B cell (primary cell): ENCODE measurements around the gene ERP29. TPM values are rescaled to one million over a fixed set of nuclear protein-coding genes. Genes with fewer than 3 reads are reported as not detected.

ENCODE experiments used
- ATAC-seq: fragments of 200-7000 bp; cut with Tn5 transposase; one replicate; pipeline ENCODE4 v1.10.0; 2021; ENCODE audit warnings: low read depth, mild to moderate bottlenecking, moderate number of reproducible peaks, moderate library complexity
- CTCF ChIA-PET: fragments of 350-600 bp; sonication (Branson Sonifier 250); formaldehyde crosslinking; loops from one replicate; lab custom pipeline; 2021; ENCODE audit warnings: antibody characterized with exemption, inconsistent platforms; lab: Charles Lee
- POLR2A ChIA-PET: fragments of 350-600 bp; sonication (Branson Sonifier 250); formaldehyde crosslinking; loops from one replicate; lab custom pipeline; 2021; ENCODE audit warnings: antibody characterized with exemption; lab: Charles Lee
- DNase-seq: peaks from one replicate; pipeline ENCODE4 v3.0.0; 2013
- H2AFZ ChIP-seq: 2 replicates; pipeline ENCODE4 v1.6.1; 2012; ENCODE audit warnings: mild to moderate bottlenecking, low read depth, low read length; ENCODE audit not compliant: insufficient read depth, poor library complexity, severe bottlenecking
- H3K27ac ChIP-seq, 2 donors: 1 replicate in 1 of 2; 2 replicates in 1 of 2; pipeline ENCODE4 v1.5.1; 2012 to 2013; ENCODE audit warnings: low read length in 2 of 2, mild to moderate bottlenecking in 2 of 2, moderate library complexity in 1 of 2
- H3K27me3 ChIP-seq, 4 experiments: fragments of 200-600 bp in 1 of 4; sonication (generic) in 1 of 4; replicated peaks in 1 of 4; 1 replicate in 2 of 4; 2 replicates in 2 of 4; pipeline versions ENCODE4 v1.6.1 to v1.7.0; 2013 to 2016; ENCODE audit warnings: low read length in 3 of 4, mild to moderate bottlenecking in 2 of 4, mixed read lengths in 1 of 4, moderate library complexity in 1 of 4; ENCODE audit not compliant: insufficient read depth in 4 of 4, control insufficient read depth in 3 of 4; ENCODE audit errors: control extremely low read depth in 1 of 4
- H3K36me3 ChIP-seq, 2 experiments: replicated peaks in 1 of 2; 1 replicate in 1 of 2; 2 replicates in 1 of 2; pipeline versions ENCODE4 v1.6.1 to v1.7.1; 2013; ENCODE audit warnings: low read length in 1 of 2; ENCODE audit not compliant: insufficient read depth in 2 of 2, control insufficient read depth in 1 of 2; ENCODE audit errors: control extremely low read depth in 1 of 2, extremely low read depth in 1 of 2
- H3K4me1 ChIP-seq, 2 donors: fragments of 200-600 bp in 1 of 2; sonication (generic) in 1 of 2; 1 replicate in 1 of 2; 2 replicates in 1 of 2; pipeline versions ENCODE4 v1.5.1 to v1.6.1; 2013 to 2017; ENCODE audit warnings: low read length in 2 of 2; ENCODE audit not compliant: control insufficient read depth in 2 of 2, insufficient read depth in 2 of 2
- H3K4me2 ChIP-seq: replicated peaks from 2 replicates; pipeline ENCODE3; 2012; ENCODE audit warnings: mild to moderate bottlenecking, low read depth, low read length; ENCODE audit not compliant: poor library complexity, severe bottlenecking
- H3K4me3 ChIP-seq, 5 experiments: fragments of 200-600 bp in 1 of 5; sonication (generic) in 1 of 5; 1 replicate in 3 of 5; 2 replicates in 2 of 5; pipeline versions ENCODE4 v1.5.1 to v1.7.0; 2011 to 2016; ENCODE audit warnings: low read length in 4 of 5, mild to moderate bottlenecking in 4 of 5, low read depth in 2 of 5, control low read depth in 1 of 5, moderate library complexity in 1 of 5; ENCODE audit not compliant: insufficient read depth in 1 of 5; ENCODE audit errors: control extremely low read depth in 1 of 5, extremely low read depth in 1 of 5
- H3K79me2 ChIP-seq: fragments of 200-600 bp; sonication (generic); one replicate; pipeline ENCODE4 v1.6.0; 2016; ENCODE audit warnings: low read length; ENCODE audit not compliant: control insufficient read depth, insufficient read depth
- H3K9ac ChIP-seq: fragments of 200-600 bp; sonication (generic); 2 replicates; pipeline ENCODE4 v1.6.1; 2017; ENCODE audit warnings: mild to moderate bottlenecking, low read length, moderate library complexity
- H3K9me3 ChIP-seq, 3 donors: one replicate each; pipeline versions ENCODE4 v1.6.1 to v1.7.1; 2013; ENCODE audit warnings: low read length in 2 of 3; ENCODE audit not compliant: control insufficient read depth in 2 of 3, insufficient read depth in 1 of 3; ENCODE audit errors: control extremely low read depth in 1 of 3
- H4K20me1 ChIP-seq: 2 replicates; pipeline ENCODE4 v1.6.0; 2012; ENCODE audit warnings: mild to moderate bottlenecking, low read length; ENCODE audit not compliant: insufficient read depth, control insufficient read depth, poor library complexity, severe bottlenecking
- H3K27ac Mint-ChIP-seq: one replicate; pipeline ENCODE4 v1.8.0; 2021; ENCODE audit warnings: mixed read lengths
- H3K27me3 Mint-ChIP-seq: one replicate; pipeline ENCODE4 v1.8.0; 2021; ENCODE audit warnings: mixed read lengths
- H3K4me1 Mint-ChIP-seq: one replicate; pipeline ENCODE4 v1.8.0; 2021; ENCODE audit warnings: mixed read lengths
- H3K4me3 Mint-ChIP-seq: one replicate; pipeline ENCODE4 v1.8.0; 2021; ENCODE audit warnings: mixed read lengths
- H3K9me3 Mint-ChIP-seq: one replicate; pipeline ENCODE4 v1.8.0; 2022; ENCODE audit warnings: mixed read lengths; ENCODE audit not compliant: insufficient read depth
- EZH2 ChIP-seq: IDR thresholded peaks from 2 replicates; pipeline ENCODE4 v1.6.1; 2012; ENCODE audit warnings: borderline replicate concordance, low read depth, mild to moderate bottlenecking, moderate library complexity, low read length; ENCODE audit not compliant: insufficient read depth, poor library complexity, severe bottlenecking
- WGBS: methylation state at CpG from one replicate; pipeline ENCODE4 v1.1.5; 2013; ENCODE audit warnings: missing lambda C conversion rate; ENCODE audit not compliant: insufficient coverage; 5-methylcytosine and 5-hydroxymethylcytosine counted together
- intact Hi-C: fragments of 100-400 bp; cut with micrococcal nuclease; formaldehyde crosslinking; loops from one replicate; pipeline ENCODE4 v1.10.0; 2022
- polyA minus RNA-seq: library from RNA; depleted of rRNA, polyadenylated mRNA; stranded (reverse); fragments of >200 nt; gene quantifications from 2 replicates; pipeline ENCODE4 v1.2.3, GENCODE V29; 2012
- polyA plus RNA-seq: library from polyadenylated mRNA; depleted of rRNA; stranded (reverse); fragments of >200 nt; gene quantifications from 2 replicates; pipeline ENCODE4 v1.2.3, GENCODE V29; 2012
- total RNA-seq, 2 donors: library from RNA; stranded (reverse); fragments of 120-200 nt in 1 of 2; gene quantifications; 1 replicate in 1 of 2; 2 replicates in 1 of 2; pipeline versions ENCODE4 v1.2.3 to v1.2.4, GENCODE V29; 2013 to 2022
- TF ChIP-seq, protein P1 (sequence below): fragments of 200-600 bp; IDR thresholded peaks from one replicate; pipeline ENCODE4 v1.8.0; 2022; ENCODE audit warnings: antibody characterized with exemption, mild to moderate bottlenecking

Gene ERP29
- total RNA-seq (149 and 152 TPM in 2 replicates), polyA plus RNA-seq (130 and 146 TPM in 2 replicates), polyA minus RNA-seq (115 and 125 TPM in 2 replicates)
- total RNA-seq (2013), result 159 TPM

DNA sequence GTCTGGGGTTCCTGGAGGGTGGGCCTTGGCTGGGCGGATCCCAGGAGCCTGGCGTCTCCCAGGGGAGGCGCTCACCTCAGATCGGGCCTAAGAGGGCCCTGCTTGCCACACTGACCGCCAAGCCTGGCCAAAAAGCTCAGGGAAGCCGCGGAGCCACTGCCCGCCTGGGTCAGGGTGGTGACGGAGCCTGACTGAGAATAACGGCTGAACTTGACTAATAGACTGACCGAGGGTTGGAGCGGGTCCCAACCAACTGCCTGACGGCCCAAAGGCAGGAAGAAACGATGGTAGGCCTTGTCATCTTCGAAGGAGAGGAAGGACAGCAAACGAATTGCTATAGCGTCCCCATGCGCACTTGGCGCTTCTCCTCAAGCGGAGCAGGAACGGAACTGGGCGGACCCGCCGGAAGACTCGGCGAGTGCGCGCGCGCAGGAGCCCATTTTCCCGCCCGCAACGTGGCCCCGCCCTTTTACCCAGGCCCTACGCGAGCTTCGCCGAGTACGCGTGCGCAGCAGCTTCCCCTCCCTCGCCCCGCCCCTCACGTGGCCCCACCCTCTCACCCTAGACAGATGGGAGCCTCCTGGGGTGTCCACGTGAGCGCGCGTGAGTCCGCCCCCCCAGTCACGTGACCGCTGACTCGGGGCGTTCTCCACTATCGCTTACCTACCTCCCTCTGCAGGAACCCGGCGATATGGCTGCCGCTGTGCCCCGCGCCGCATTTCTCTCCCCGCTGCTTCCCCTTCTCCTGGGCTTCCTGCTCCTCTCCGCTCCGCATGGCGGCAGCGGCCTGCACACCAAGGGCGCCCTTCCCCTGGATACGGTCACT, at the start of gene ERP29, which contains the start of gene TMEM116:
Gene ERP29, plus strand, starts transcription at position 652 of the 826 bp plus-strand sequence. Its CDS starts 40 bp downstream, at position 692.
Gene TMEM116, minus strand, starts transcription at position 391 of the 826 bp plus-strand sequence. CDS start 7,895 bp downstream, outside the sequence.
- Mint-ChIP-seq H3K4me1 (peaks cover 46% of the 10 kb centered on the region), H3K27ac (peak within 1 kb of the TSS; percentile 91), H3K4me3 (peak within 1 kb of the TSS; percentile 87), H3K9me3 (peaks cover 2% of the 10 kb centered on the region), H3K27me3 (no peaks in the 10 kb centered on the region)
- peaks cover 38% of the 10 kb centered on the region for H4K20me1 ChIP-seq
- peak within 1 kb of the TSS; percentile 95 for H3K4me2 ChIP-seq
- intact Hi-C loops, result loop anchor here (1.0 kb wide), 5 partner anchors 11 to 396 kb away; partner anchors contain the start of genes HECTD4, RPL6 and TRAFD1
- ChIA-PET POLR2A (interaction anchor here (0.6 to 2.5 kb wide), 11 partner anchors 9 to 602 kb away, joined by 3 to 9 read pairs (median 4); partner anchors contain the start of genes MAPKAPK5 and TRAFD1), CTCF (interaction anchor here (0.6 to 3.1 kb wide), 6 partner anchors 8 to 220 kb away, joined by 3 to 26 read pairs (median 4); no protein-coding TSS in a partner anchor)
- H3K27me3 ChIP-seq, result no peaks in the 10 kb centered on the region
- peaks cover 48% of the 10 kb centered on the region for H3K79me2 ChIP-seq
- DNase-seq (peak; percentile 99), ATAC-seq (peak; percentile 75)
- peaks cover 45 to 54% of the 10 kb centered on the region in 2 donors for H3K4me1 ChIP-seq
- peak within 1 kb of the TSS; percentile 92 to 93 for H3K27ac ChIP-seq
- under 1% methylated on average over 67 of the region's 67 CpGs for WGBS
- H3K9me3 ChIP-seq, result peaks cover 0 to 10% (median 3%) of the 10 kb centered on the region in 3 donors
- peak within 1 kb of the TSS; percentile 93 for H2AFZ ChIP-seq
- no peak for TF ChIP-seq EZH2
- TF ChIP-seq, protein P1, sequence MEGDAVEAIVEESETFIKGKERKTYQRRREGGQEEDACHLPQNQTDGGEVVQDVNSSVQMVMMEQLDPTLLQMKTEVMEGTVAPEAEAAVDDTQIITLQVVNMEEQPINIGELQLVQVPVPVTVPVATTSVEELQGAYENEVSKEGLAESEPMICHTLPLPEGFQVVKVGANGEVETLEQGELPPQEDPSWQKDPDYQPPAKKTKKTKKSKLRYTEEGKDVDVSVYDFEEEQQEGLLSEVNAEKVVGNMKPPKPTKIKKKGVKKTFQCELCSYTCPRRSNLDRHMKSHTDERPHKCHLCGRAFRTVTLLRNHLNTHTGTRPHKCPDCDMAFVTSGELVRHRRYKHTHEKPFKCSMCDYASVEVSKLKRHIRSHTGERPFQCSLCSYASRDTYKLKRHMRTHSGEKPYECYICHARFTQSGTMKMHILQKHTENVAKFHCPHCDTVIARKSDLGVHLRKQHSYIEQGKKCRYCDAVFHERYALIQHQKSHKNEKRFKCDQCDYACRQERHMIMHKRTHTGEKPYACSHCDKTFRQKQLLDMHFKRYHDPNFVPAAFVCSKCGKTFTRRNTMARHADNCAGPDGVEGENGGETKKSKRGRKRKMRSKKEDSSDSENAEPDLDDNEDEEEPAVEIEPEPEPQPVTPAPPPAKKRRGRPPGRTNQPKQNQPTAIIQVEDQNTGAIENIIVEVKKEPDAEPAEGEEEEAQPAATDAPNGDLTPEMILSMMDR, result peak; percentile 69
- H3K9ac ChIP-seq, result peak within 1 kb of the TSS; percentile 91
- peaks cover 8 to 26% of the 10 kb centered on the region in 2 experiments for H3K36me3 ChIP-seq
- peak within 1 kb of the TSS; percentile 50 to 97 (median 88) for H3K4me3 ChIP-seq
